GM12875 (cell line): ENCODE results near the gene DNAJC5G.

Source experiments
- H3K4me3 ChIP-seq: one replicate; pipeline ENCODE4 v1.5.1; 2011; ENCODE audit warnings: low read depth, low read length, control low read depth
- TF ChIP-seq, protein P1 (sequence below): IDR thresholded peaks from 2 replicates; pipeline ENCODE4 v1.5.1; 2011; ENCODE audit warnings: low read depth, mild to moderate bottlenecking, control low read depth, inconsistent platforms, low read length, moderate library complexity, borderline replicate concordance; ENCODE audit not compliant: insufficient read depth

DNAJC5G gene

DNA sequence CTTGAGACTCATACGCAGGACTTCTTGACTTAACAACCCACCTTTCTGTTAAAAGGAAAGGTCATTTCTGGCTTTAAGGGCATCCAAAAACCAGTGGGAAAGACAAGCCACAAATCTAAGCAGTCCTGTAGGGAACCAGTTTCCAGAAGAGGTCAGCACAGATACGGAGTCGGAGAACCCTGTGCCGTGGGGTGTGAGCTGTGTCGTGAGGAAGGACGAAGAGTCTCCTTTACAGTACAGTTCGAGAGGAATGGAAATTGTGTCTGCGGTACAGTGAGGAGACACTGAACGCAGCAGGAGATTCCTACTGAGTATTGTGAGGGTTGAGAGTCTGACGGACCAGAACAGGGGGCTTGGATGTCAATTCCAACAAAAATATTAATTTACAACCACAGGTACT lies 30.1 kb upstream of the DNAJC5G start:
- TF ChIP-seq, protein P1, sequence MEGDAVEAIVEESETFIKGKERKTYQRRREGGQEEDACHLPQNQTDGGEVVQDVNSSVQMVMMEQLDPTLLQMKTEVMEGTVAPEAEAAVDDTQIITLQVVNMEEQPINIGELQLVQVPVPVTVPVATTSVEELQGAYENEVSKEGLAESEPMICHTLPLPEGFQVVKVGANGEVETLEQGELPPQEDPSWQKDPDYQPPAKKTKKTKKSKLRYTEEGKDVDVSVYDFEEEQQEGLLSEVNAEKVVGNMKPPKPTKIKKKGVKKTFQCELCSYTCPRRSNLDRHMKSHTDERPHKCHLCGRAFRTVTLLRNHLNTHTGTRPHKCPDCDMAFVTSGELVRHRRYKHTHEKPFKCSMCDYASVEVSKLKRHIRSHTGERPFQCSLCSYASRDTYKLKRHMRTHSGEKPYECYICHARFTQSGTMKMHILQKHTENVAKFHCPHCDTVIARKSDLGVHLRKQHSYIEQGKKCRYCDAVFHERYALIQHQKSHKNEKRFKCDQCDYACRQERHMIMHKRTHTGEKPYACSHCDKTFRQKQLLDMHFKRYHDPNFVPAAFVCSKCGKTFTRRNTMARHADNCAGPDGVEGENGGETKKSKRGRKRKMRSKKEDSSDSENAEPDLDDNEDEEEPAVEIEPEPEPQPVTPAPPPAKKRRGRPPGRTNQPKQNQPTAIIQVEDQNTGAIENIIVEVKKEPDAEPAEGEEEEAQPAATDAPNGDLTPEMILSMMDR, result no peak
- no peak overlapping the region for H3K4me3 ChIP-seq

- no peak overlapping the region for H3K4me3 ChIP-seq
- TF ChIP-seq, protein P1, result no peak
Measured at GRCh38 chr2:27245626-27246025, 29.6 kb upstream of the DNAJC5G start.

- no peak overlapping the region for H3K4me3 ChIP-seq
- TF ChIP-seq, protein P1, result no peak
Measured at GRCh38 chr2:27247893-27248292, 27.3 kb upstream of the DNAJC5G start.

DNA sequence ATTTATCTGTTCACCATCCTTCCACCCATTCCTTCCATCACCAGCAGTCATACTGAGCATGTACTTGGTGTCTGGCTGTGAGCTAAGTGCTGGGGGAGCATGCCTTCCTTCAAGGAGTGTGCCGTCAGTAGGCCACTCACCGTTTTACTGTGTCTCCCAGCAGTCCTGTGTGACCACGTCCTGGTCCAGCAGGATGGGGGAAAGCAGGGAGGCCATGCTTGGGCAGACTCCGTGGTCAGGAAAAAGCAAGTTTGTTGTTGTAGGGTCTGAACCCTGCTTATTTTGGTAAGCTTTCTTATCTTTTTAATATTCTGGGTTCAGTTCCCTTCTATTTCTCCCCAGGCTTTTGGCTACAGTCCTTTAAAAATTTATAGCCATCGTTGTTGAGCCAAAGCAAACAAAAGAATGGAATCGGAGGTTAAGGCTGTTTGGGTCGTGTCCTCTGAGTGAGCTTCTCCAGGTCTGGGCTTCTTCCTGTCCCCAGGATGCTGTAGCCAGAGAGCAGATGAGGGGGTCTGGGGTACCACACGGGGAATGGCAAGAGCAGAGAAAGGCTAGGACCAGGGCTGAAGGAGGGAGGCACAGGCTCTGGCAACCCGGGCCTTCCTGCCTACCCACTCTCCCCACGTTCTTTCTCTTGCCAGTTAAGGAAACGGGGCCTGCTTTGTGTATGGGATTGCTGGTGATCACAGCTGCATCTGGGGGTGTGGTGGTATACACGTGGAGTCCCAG lies 25.9 kb upstream of the DNAJC5G start:
- H3K4me3 ChIP-seq, result no peak overlapping the region
- TF ChIP-seq, protein P1, result no peak

- TF ChIP-seq, protein P1, result peak; percentile 89
- H3K4me3 ChIP-seq, result no peak overlapping the region
Measured at GRCh38 chr2:27249891-27250651, 25.2 kb upstream of the DNAJC5G start.

DNA sequence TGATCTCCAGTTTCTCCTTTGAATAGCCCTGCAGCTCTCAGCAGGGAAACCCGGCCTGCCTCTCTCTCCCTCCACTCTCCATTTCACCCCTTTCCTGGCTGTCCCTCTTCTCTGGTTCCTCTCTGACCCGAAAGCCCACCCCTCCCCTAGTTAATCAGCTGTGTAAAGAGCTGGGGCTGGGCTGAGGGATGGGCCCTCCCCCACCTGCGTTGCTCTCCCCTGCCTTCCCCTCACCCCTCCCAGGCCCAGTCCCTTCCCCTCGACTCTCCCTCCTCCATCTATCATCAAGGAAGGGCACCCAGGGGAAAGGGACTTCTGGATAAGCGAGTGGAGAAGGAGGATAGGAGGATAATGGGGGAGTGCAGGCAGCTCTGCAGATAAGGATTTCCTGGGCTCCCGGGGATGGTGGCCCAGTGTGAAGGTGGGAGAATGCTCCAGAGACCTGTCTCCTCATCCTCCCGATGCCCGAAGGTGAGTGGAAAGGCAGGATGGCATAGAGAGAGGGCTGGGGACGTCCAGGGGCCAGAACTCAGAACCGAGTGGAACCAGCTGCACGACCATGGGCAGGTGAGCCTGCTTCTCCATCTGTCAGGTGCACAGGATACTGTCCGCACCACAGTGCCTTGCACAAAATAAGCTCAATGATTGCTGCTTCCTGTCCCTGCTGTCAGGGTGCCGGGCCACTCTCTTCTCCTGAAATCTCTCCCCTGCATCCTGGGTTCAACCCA lies 24.4 kb upstream of the DNAJC5G start:
- H3K4me3 ChIP-seq, result no peak overlapping the region

More for the DNA sequence above, 24.4 kb upstream of the DNAJC5G start:
- TF ChIP-seq, protein P1, result no peak
